CD14-positive monocyte (primary cell): ENCODE data around the gene DSCAML1. TPM values are rescaled to one million over a fixed set of nuclear protein-coding genes. Genes with fewer than 3 reads are reported as not detected.

Experiments used
- DNase-seq, 3 donors: peaks; one replicate each; pipeline ENCODE4 v3.0.0-alpha.2; 2011 to 2022
- H2AFZ ChIP-seq: 2 replicates; pipeline ENCODE4 v1.6.0; 2012; ENCODE audit warnings: mild to moderate bottlenecking, low read depth, low read length, inconsistent platforms; ENCODE audit not compliant: insufficient read depth, poor library complexity, severe bottlenecking
- H3K27ac ChIP-seq, 2 donors: 1 replicate in 1 of 2; 2 replicates in 1 of 2; pipeline ENCODE4 v1.5.1; 2012 to 2013; ENCODE audit warnings: low read length in 2 of 2, control low read depth in 1 of 2, inconsistent platforms in 1 of 2, low read depth in 1 of 2, mild to moderate bottlenecking in 1 of 2
- H3K27me3 ChIP-seq, 2 donors: one replicate each; pipeline versions ENCODE4 v1.6.0 to v1.6.1; 2011 to 2013; ENCODE audit warnings: low read length in 2 of 2; ENCODE audit not compliant: control insufficient read depth in 2 of 2, insufficient read depth in 2 of 2
- H3K36me3 ChIP-seq, 2 donors: replicated peaks in 1 of 2; 1 replicate in 1 of 2; 2 replicates in 1 of 2; pipeline versions ENCODE4 v1.5.1 to v1.6.1; 2012 to 2013; ENCODE audit warnings: low read length in 2 of 2, control low read depth in 1 of 2, inconsistent platforms in 1 of 2, mild to moderate bottlenecking in 1 of 2; ENCODE audit not compliant: insufficient read depth in 2 of 2, control insufficient read depth in 1 of 2
- H3K4me1 ChIP-seq, 2 donors: 1 replicate in 1 of 2; 2 replicates in 1 of 2; pipeline versions ENCODE4 v1.5.1 to v1.6.1; 2012 to 2013; ENCODE audit warnings: low read length in 2 of 2, control low read depth in 1 of 2, inconsistent platforms in 1 of 2, mild to moderate bottlenecking in 1 of 2, moderate library complexity in 1 of 2; ENCODE audit not compliant: insufficient read depth in 2 of 2, control insufficient read depth in 1 of 2
- H3K4me2 ChIP-seq: replicated peaks from 2 replicates; pipeline ENCODE3; 2012; ENCODE audit warnings: low read length, moderate library complexity, mild to moderate bottlenecking; ENCODE audit not compliant: poor library complexity, severe bottlenecking; ENCODE audit errors: extremely low read depth
- H3K4me3 ChIP-seq, 3 experiments: fragments of 200-600 bp in 1 of 3; sonication (generic) in 1 of 3; replicated peaks in 1 of 3; 1 replicate in 2 of 3; 2 replicates in 1 of 3; pipeline ENCODE4 v1.5.1; 2011 to 2013; ENCODE audit warnings: low read length in 3 of 3, mild to moderate bottlenecking in 3 of 3, control low read depth in 2 of 3, low read depth in 2 of 3, inconsistent platforms in 1 of 3, moderate library complexity in 1 of 3
- H3K79me2 ChIP-seq: 2 replicates; pipeline ENCODE4 v1.6.0; 2012; ENCODE audit warnings: mild to moderate bottlenecking, control low read depth, inconsistent platforms, low read length, moderate library complexity; ENCODE audit not compliant: insufficient read depth
- H3K9ac ChIP-seq: 2 replicates; pipeline ENCODE4 v1.6.0; 2017; ENCODE audit warnings: low read length, mild to moderate bottlenecking; ENCODE audit not compliant: insufficient read depth, poor library complexity, severe bottlenecking
- H3K9me3 ChIP-seq, 2 donors: replicated peaks in 1 of 2; 1 replicate in 1 of 2; 2 replicates in 1 of 2; pipeline versions ENCODE4 v1.5.1 to v1.6.1; 2012 to 2013; ENCODE audit warnings: low read length in 2 of 2, control low read depth in 1 of 2; ENCODE audit not compliant: control insufficient read depth in 1 of 2, insufficient read depth in 1 of 2
- H4K20me1 ChIP-seq: 2 replicates; pipeline ENCODE4 v1.6.0; 2012; ENCODE audit warnings: mild to moderate bottlenecking, low read length, control low read depth, moderate library complexity; ENCODE audit not compliant: insufficient read depth
- H3K27ac Mint-ChIP-seq, 7 donors: one replicate each; pipeline ENCODE4 v1.8.0; 2020; ENCODE audit warnings: mild to moderate bottlenecking in 7 of 7, mixed read lengths in 7 of 7, moderate library complexity in 6 of 7, inconsistent platforms in 2 of 7
- H3K27me3 Mint-ChIP-seq, 3 donors: one replicate each; pipeline ENCODE4 v1.8.0; 2021 to 2022; ENCODE audit warnings: low read depth in 3 of 3, mild to moderate bottlenecking in 3 of 3, mixed read lengths in 3 of 3, moderate library complexity in 3 of 3, inconsistent platforms in 1 of 3
- H3K36me3 Mint-ChIP-seq, 2 donors: one replicate each; pipeline ENCODE4 v1.8.0; 2020; ENCODE audit warnings: mixed read lengths in 2 of 2, inconsistent platforms in 1 of 2, mild to moderate bottlenecking in 1 of 2
- H3K4me1 Mint-ChIP-seq: one replicate; pipeline ENCODE4 v1.8.0; 2020; ENCODE audit warnings: mild to moderate bottlenecking, mixed read lengths
- H3K4me3 Mint-ChIP-seq, 2 donors: one replicate each; pipeline ENCODE4 v1.8.0; 2020; ENCODE audit warnings: mild to moderate bottlenecking in 2 of 2, mixed read lengths in 2 of 2, moderate library complexity in 1 of 2
- H3K9me3 Mint-ChIP-seq, 7 donors: one replicate each; pipeline ENCODE4 v1.8.0; 2020 to 2022; ENCODE audit warnings: mixed read lengths in 7 of 7, mild to moderate bottlenecking in 6 of 7, moderate library complexity in 6 of 7, inconsistent platforms in 2 of 7
- WGBS: methylation state at CpG from one replicate; pipeline ENCODE4 v1.1.5; 2013; ENCODE audit warnings: missing lambda C conversion rate; ENCODE audit not compliant: insufficient coverage; 5-methylcytosine and 5-hydroxymethylcytosine counted together
- intact Hi-C, 2 donors: fragments of 100-400 bp; cut with micrococcal nuclease; formaldehyde crosslinking; loops; one replicate each; pipeline versions ENCODE4 v1.15.0 to v1.15.1; 2023
- polyA plus RNA-seq, 3 donors: library from polyadenylated mRNA; depleted of rRNA in 1 of 3; unstranded in 2 of 3; stranded (reverse) in 1 of 3; fragments of 300-500 nt in 2 of 3; fragments of >200 nt in 1 of 3; fragmentation: Illumina TruSeq in 2 of 3; gene quantifications; 1 replicate in 2 of 3; 2 replicates in 1 of 3; pipeline ENCODE4 v1.2.3, GENCODE V29; 2012 to 2021
- TF ChIP-seq, protein P1 (sequence below): fragments of 200-600 bp; IDR thresholded peaks from one replicate; pipeline ENCODE4 v1.8.0; 2022; ENCODE audit warnings: antibody characterized with exemption, mild to moderate bottlenecking

DSCAML1 gene
- polyA plus RNA-seq, 3 donors = not detected

DNA sequence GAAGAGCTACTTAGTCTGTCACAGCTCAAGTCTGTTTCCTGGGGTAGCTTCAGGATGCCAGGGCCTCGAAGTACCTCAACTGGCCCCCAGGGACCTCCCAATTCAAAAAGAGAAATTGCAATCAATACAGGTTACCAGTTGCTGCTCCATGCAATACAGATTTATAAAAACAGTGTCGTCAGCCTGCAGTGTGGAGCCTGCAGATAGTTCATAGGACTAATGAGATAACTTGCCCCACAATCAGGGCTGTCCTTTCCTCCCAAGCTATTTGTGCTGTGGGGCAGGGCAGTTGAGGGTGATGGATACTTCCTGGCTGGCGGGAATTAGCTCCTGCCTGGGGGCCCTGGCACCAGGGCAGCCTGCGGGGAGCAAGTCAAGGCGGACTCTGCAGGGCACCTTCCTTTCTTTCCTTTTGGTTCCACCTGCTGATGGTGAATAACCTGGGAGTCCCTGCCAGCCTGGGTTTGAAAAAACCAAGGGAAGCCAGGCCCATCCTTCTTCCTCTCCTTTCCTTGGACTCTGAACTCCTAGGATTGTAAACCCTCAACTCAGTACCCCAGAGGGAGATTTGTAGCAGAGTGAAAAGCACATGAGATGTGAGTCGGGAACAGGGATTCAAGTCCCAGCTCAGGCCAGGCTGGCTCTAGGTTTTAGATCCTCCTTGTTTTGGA, 252.8 kb downstream of the DSCAML1 start:
- Histone ChIP-seq H3K4me2 (no peak overlapping the region), H3K4me3 (no peak overlapping the region), H4K20me1 (no peaks in the 10 kb centered on the region), H3K36me3 (no peaks in the 10 kb centered on the region), H3K27ac (no peak overlapping the region), H3K4me1 (no peaks in the 10 kb centered on the region), H3K9me3 (no peaks in the 10 kb centered on the region), H3K9ac (no peak overlapping the region), H3K27me3 (no peaks in the 10 kb centered on the region), H3K79me2 (no peaks in the 10 kb centered on the region), H2AFZ (no peak overlapping the region)
- no peaks in the 10 kb centered on the region for H3K4me1 Mint-ChIP-seq
- WGBS = 90% methylated on average over 4 of the region's 6 CpGs
- peaks cover 0 to 3% (median 0%) of the 10 kb centered on the region in 7 donors for H3K9me3 Mint-ChIP-seq
- H3K36me3 Mint-ChIP-seq = no peaks in the 10 kb centered on the region
- TF ChIP-seq, protein P1, sequence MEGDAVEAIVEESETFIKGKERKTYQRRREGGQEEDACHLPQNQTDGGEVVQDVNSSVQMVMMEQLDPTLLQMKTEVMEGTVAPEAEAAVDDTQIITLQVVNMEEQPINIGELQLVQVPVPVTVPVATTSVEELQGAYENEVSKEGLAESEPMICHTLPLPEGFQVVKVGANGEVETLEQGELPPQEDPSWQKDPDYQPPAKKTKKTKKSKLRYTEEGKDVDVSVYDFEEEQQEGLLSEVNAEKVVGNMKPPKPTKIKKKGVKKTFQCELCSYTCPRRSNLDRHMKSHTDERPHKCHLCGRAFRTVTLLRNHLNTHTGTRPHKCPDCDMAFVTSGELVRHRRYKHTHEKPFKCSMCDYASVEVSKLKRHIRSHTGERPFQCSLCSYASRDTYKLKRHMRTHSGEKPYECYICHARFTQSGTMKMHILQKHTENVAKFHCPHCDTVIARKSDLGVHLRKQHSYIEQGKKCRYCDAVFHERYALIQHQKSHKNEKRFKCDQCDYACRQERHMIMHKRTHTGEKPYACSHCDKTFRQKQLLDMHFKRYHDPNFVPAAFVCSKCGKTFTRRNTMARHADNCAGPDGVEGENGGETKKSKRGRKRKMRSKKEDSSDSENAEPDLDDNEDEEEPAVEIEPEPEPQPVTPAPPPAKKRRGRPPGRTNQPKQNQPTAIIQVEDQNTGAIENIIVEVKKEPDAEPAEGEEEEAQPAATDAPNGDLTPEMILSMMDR = no peak
- no peak overlapping the region for H3K27ac Mint-ChIP-seq
- H3K27me3 Mint-ChIP-seq = peaks cover 2 to 4% (median 3%) of the 10 kb centered on the region in 3 donors
- intact Hi-C loops = no loop called here
- H3K4me3 Mint-ChIP-seq = no peak overlapping the region
- no peak for DNase-seq

DNA sequence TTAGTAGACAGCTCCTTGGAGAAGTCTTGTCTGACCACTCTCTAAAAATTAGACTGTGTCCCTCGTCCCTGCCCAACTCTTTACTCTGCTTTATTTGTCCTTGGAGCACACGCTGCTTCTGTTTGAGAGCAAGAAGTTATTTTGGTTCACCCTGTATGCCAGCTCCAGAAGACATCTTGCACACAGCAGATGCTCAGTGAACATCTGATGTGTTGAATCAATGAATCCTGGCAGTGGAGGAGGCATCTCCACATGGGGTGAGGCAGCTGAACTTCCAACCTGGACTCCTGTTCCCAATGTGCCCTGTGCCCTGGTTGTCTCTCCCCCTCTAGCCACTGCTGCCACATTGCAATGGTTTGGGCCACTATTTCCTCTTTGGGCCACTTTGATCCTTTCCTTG, 255.8 kb downstream of the DSCAML1 start:
- H3K79me2 ChIP-seq = no peaks in the 10 kb centered on the region
- no peaks in the 10 kb centered on the region for H4K20me1 ChIP-seq
- no peak overlapping the region for H3K4me2 ChIP-seq
- H3K4me1 Mint-ChIP-seq = no peaks in the 10 kb centered on the region
- DNase-seq = no peak
- 80% methylated on average over 1 of the region's 2 CpGs for WGBS
- no peak overlapping the region for H3K4me3 ChIP-seq
- intact Hi-C loops = no loop called here
- peaks cover 0 to 2% of the 10 kb centered on the region in 2 donors for H3K27me3 ChIP-seq
- H3K9me3 ChIP-seq = no peaks in the 10 kb centered on the region
- no peaks in the 10 kb centered on the region for H3K4me1 ChIP-seq
- H3K27me3 Mint-ChIP-seq = peaks cover 0 to 5% (median 4%) of the 10 kb centered on the region in 3 donors
- H3K36me3 Mint-ChIP-seq = no peaks in the 10 kb centered on the region
- no peak overlapping the region for H3K27ac Mint-ChIP-seq
- H3K9ac ChIP-seq = no peak overlapping the region
- H2AFZ ChIP-seq = no peak overlapping the region
- H3K9me3 Mint-ChIP-seq = peaks cover 0 to 3% (median 0%) of the 10 kb centered on the region in 7 donors
- H3K4me3 Mint-ChIP-seq = no peak overlapping the region
- TF ChIP-seq, protein P1 = no peak
- no peaks in the 10 kb centered on the region for H3K36me3 ChIP-seq
- H3K27ac ChIP-seq = no peak overlapping the region
